ENCODE data around the gene PAXIP1.

DNA sequence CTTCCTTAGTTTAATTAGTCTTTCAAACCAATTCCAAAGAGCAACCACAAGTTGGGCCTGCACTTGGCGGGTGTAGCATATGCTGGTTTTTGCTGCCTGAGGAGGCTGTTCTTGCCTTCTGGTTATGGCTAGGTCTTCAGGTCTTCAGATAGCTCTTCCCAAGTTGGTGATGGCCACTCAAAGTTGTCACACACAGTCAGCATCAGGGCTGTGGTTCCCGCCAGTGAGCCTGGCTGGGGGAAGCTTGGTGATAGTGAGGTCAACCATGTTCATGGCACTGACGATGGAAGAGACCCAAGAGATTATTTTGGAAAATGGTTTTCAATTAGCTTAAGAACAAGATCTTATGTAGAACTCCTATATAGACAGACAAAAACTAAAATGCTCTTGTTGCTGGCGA, 48.4 kb upstream of the PAXIP1 start:
- TF ChIP-seq, protein P1, sequence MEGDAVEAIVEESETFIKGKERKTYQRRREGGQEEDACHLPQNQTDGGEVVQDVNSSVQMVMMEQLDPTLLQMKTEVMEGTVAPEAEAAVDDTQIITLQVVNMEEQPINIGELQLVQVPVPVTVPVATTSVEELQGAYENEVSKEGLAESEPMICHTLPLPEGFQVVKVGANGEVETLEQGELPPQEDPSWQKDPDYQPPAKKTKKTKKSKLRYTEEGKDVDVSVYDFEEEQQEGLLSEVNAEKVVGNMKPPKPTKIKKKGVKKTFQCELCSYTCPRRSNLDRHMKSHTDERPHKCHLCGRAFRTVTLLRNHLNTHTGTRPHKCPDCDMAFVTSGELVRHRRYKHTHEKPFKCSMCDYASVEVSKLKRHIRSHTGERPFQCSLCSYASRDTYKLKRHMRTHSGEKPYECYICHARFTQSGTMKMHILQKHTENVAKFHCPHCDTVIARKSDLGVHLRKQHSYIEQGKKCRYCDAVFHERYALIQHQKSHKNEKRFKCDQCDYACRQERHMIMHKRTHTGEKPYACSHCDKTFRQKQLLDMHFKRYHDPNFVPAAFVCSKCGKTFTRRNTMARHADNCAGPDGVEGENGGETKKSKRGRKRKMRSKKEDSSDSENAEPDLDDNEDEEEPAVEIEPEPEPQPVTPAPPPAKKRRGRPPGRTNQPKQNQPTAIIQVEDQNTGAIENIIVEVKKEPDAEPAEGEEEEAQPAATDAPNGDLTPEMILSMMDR (IDR thresholded peaks at IDR 0.05), result no peak
- TF ChIP-seq ZFX (IDR thresholded peaks at IDR 0.05; ENCODE audit: borderline replicate concordance), result no peak
